ENCODE measurements around the gene MAPKAP1.

The MAPKAP1 gene

DNA sequence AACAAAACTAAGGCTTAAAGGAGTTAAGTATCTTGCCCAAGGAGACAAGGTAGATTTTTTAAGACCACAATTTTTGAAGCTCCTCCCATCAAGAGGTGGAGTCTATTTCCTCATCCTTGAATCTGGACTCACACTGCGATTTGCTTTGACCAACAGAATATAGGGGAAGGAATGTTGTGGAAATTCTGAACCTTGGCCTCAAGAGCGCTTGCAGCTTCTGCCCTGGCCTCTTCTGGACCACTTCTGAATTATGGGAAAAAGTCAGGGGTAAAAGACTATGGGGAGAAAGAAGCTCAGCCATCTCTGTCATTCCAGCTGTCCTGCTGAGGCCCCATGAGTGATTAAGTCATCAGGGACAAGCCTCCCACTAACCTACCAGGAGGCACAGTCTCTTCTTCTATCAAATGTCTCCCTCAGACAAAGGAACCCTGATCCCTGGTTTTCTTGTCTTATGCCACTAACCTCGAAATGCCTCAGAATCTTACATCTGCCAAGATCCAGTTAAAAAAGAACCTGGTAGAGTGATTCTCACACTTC, 25.9 kb downstream of the MAPKAP1 start:
- TF ChIP-seq, protein P1, sequence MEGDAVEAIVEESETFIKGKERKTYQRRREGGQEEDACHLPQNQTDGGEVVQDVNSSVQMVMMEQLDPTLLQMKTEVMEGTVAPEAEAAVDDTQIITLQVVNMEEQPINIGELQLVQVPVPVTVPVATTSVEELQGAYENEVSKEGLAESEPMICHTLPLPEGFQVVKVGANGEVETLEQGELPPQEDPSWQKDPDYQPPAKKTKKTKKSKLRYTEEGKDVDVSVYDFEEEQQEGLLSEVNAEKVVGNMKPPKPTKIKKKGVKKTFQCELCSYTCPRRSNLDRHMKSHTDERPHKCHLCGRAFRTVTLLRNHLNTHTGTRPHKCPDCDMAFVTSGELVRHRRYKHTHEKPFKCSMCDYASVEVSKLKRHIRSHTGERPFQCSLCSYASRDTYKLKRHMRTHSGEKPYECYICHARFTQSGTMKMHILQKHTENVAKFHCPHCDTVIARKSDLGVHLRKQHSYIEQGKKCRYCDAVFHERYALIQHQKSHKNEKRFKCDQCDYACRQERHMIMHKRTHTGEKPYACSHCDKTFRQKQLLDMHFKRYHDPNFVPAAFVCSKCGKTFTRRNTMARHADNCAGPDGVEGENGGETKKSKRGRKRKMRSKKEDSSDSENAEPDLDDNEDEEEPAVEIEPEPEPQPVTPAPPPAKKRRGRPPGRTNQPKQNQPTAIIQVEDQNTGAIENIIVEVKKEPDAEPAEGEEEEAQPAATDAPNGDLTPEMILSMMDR (IDR thresholded peaks at IDR 0.05): no peak

DNA sequence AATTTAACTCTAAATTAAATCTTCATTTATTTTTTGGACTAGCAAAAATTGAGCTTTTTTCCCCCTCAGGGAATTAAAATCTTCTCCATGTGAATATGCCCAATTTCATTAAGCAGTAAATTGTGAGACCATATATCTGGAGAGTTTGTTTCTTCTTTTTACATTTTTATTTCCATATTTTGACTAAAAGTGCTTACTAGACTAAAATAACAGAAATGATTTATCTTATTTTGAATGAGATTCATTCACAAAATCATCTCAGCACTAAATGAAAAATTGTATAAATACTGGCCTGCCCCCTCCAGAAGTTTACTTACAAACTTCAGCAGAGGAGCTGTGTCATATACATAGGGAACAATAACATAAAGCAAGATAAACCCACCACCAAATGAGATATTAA, 26.6 kb downstream of the MAPKAP1 start:
- TF ChIP-seq, protein P1 (IDR thresholded peaks at IDR 0.05): no peak

DNA sequence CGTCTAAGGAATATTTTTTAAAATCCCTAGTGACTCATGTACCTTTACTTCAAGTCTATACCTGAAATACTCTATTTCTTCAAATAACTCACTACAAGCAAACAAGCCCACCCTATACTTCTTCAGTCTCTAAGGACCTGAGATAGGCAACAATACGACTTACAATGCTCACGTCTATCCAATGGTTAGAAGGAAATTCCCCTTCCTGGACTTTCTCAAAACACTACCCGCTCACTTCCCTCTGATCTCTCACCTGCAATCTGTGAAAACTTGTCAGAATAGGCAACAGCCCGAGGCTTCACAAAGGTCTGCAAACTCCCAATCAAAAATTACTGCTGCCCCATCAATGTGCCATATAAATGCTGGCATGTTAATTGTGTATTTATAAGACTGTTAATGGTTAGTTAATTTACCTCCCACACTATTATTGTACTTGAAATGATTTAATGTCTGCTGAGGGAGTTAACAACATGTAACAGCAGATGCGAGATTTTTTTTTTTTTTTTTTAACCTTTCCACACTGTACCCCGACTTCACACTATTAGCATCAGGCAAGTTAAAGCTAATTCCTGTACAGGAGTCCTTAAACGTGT, 27.3 kb downstream of the MAPKAP1 start:
- TF ChIP-seq, protein P1 (IDR thresholded peaks at IDR 0.05): no peak

DNA sequence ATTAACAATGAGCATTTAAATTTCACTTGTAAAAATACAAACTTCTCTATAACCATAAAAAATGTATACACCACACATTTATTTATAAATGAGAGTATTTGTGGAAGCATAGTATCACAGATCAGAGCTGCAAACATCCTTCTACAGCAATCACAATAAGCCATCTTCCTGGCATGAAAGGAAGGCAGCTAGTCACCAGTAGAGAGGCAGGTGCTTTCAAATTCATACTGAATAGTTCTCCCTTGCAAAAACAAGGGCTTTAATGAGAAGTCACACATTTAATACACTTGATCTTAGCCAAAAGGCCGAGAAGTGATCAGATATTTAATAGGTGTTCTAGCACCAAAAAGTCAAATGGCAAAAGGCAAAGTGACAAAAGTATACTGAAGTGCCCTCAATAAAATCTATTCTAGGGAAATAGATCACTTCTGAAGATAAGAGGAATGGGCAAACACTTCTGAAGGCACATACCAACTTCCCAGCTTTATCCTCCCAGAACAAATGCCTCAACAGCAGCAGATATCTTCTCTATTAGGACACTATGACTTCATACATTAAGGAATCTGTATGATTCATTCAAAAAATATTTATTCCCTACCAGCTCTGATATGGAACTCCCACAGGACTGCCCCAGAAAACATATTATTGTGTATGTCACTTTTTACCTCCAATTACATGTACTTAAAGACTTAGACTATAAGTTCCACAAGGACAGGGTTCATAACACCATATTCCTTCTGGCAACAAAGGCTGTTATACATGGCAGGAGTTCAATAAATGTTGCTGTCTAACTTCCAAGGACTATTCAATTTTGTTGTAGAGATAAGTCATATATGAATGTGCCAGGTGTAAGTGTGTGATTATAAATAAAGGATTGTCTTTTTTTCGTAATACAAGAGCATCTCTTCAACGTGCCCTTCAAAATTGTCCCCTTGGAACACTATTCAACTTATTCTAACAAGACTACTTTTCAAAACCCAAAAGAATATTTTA, 31.7 kb downstream of the MAPKAP1 start:
- TF ChIP-seq, protein P1 (IDR thresholded peaks at IDR 0.05): no peak

DNA sequence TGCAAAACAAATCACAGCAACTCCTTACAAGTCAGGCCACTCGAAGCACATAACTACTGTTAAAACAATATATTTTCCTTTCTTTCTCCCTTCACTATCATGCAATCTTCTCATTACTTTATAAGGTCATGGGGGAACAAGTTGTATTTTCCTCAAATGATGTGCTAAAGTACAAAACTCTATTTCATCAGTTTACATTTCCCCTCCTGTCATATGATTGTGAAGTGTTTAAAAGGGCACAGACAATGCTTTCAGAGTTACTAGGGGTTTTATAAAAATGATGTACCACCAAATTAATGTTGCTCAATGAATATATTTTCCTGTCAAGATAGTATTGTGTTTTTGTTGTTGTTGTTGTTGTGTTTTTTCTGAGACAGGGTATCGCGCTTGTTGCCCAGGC, 34.1 kb downstream of the MAPKAP1 start:
- TF ChIP-seq, protein P1 (IDR thresholded peaks at IDR 0.05): no peak

DNA sequence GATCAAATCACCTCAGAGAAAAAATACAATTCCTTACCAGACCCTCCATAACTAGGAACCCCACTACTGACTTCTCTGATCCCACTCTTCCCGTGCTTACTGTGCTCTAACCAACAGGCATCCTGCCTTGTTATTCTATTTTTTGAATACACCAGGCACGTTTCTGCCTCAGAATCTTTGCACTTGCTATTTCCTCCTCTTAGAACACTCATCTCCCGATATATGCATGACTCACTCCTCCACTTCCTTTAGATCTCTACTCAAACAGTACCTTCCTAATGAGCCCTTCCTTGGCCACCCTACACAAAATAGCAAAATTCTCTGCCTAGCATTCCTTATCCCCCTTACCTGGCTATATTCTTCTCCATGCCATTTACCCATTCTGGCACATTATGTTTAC, 43.9 kb downstream of the MAPKAP1 start:
- TF ChIP-seq, protein P1 (IDR thresholded peaks at IDR 0.05): no peak

DNA sequence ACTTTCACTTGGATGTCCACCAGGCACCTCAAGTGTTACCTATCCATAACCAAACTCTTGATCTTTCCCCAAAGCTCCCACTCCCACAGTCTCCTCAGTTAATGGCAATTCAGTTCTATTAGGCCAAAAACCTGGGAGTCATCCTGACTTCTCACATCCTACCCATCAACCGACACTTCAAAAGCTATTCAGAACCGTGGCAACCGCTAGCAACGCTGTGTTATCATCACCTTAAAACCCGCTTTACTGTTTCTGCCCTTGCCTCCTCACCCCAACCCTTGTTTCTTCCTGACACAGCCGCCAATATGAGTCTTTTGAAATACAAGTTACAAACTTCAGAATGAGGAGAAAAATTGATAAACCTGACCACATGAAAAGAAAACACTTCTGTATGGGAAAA, 46.5 kb downstream of the MAPKAP1 start:
- TF ChIP-seq, protein P1 (IDR thresholded peaks at IDR 0.05): no peak
